Bronchus fibroblast of lung (primary cell): ENCODE measurements around the gene UBE3B. TPM values are rescaled to one million over a fixed set of nuclear protein-coding genes. Genes with fewer than 3 reads are reported as not detected.

Experiments used
- total RNA-seq: library from RNA; depleted of rRNA; stranded (reverse); fragments of >200 nt; gene quantifications from 2 replicates; pipeline ENCODE4 v1.2.3, GENCODE V29; 2015

UBE3B gene, protein sequence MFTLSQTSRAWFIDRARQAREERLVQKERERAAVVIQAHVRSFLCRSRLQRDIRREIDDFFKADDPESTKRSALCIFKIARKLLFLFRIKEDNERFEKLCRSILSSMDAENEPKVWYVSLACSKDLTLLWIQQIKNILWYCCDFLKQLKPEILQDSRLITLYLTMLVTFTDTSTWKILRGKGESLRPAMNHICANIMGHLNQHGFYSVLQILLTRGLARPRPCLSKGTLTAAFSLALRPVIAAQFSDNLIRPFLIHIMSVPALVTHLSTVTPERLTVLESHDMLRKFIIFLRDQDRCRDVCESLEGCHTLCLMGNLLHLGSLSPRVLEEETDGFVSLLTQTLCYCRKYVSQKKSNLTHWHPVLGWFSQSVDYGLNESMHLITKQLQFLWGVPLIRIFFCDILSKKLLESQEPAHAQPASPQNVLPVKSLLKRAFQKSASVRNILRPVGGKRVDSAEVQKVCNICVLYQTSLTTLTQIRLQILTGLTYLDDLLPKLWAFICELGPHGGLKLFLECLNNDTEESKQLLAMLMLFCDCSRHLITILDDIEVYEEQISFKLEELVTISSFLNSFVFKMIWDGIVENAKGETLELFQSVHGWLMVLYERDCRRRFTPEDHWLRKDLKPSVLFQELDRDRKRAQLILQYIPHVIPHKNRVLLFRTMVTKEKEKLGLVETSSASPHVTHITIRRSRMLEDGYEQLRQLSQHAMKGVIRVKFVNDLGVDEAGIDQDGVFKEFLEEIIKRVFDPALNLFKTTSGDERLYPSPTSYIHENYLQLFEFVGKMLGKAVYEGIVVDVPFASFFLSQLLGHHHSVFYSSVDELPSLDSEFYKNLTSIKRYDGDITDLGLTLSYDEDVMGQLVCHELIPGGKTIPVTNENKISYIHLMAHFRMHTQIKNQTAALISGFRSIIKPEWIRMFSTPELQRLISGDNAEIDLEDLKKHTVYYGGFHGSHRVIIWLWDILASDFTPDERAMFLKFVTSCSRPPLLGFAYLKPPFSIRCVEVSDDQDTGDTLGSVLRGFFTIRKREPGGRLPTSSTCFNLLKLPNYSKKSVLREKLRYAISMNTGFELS
- 47.4 and 53.1 TPM in 2 replicates for total RNA-seq

DNA sequence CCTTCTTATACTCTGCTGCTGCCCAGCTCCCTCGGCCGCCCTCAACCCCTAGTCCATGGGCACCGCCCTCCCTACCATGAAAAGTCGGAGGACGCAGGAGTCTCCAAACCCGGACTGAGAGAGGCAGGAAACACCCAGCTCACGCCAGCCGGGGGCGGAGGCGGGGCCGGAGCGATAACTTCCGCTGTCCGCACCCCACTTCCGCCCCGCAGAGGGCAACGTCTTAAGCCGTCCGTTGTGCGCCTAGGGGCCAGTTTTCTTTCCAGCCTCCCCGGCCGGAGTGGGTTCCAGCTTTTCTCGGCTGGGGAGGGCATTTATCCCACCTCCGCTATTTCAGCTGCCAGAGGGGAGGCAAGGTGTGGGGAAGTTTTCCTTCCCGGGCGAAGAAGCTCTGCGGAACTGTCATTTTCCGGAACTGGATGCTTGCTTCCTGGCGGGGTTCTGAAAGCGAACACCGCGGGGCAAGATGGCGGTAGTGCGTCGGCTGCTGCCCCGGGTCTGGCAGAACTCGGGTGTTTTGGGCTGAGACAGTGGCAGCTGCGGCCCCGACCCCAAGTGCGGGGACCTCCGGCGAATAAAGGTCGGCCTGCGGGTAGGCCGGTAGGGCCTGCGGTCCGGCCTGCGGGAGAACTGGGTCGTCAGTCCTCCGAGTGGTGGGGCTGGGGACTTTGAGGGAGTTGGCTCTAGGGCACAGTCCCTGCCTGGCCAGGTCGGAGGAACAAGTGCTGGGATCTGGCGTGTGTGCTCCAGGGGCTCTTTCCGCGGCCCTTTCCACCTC lies at the start of gene UBE3B, which contains the start of gene KCTD10:
TSS of gene UBE3B (plus strand) at position 450 of the 778 bp plus-strand sequence. CDS start 5,918 bp downstream, outside the sequence.
TSS of gene KCTD10 (minus strand) at position 116 of the 778 bp plus-strand sequence. CDS start at position 78, 38 bp downstream.

DNA sequence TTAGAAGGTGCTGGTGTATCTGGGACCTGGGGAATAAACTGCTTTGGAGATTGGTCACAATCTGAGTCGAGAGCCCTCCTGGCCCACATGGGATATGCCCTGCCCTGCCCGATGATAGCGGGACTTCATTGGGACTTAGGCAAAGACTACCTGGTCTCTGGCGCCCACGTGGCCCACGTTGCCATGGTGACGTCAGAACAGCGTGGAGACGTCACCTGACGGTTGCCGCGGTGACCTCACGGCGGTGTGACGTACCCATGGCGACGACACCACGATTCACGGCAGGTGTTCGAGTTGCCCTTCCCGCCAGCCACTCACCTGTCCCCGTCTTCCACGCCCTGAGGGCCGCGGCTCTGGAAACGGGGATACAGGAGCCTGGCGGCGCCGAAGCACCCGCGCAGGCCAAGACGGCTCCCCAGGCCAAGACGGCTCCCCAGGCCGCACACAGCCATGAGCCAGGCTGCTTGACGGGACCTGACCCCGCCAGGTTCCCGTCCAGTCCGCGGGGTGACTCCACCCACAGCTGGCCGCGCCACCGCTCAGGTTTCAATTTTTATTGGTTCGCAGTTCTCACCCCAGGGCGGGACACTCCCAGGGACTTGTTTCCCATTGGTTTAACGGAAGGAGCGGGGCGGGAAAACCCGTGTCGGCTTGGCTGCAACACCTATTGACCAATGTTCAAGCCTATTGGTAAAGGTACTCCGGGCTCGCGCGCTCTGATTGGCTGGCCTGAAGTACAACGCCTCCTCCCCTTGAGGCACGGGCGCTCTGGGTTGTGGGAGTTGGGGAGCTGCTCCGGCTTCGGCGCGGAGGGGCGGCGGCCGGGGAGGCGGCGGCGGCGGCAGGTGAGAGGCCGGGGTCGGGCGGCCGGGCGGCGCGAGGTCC lies 95.8 kb downstream of the UBE3B start, which contains the start of the genes MMAB and MVK:
TSS of gene MMAB (minus strand) at position 476 of the 885 bp plus-strand sequence. CDS start at position 452, 24 bp downstream.
TSS of gene MVK (plus strand) at position 766 of the 885 bp plus-strand sequence. CDS start 1,029 bp downstream, outside the sequence.

Other genes starting within 250 kb of the UBE3B start
- not detected in 2 replicates for gene FOXN4, start 168.3 kb upstream of the UBE3B start, total RNA-seq
- not detected in 2 replicates for gene MYO1H, start 129.7 kb upstream of the UBE3B start, total RNA-seq
- gene KCTD10, start 334 bp upstream of the UBE3B start, total RNA-seq, result 46.4 and 63.9 TPM in 2 replicates
- 139 TPM in 2 replicates for gene MMAB, start 95.9 kb downstream of the UBE3B start, total RNA-seq
- 55.3 and 62.1 TPM in 2 replicates for gene MVK, start 96.2 kb downstream of the UBE3B start, total RNA-seq
- gene FAM222A, start 236.2 kb downstream of the UBE3B start, total RNA-seq, result 0.15 and 0.17 TPM in 2 replicates